AG09309 (cell line): ENCODE results near the gene EFNB3.

ENCODE experiments used
- DNase-seq: peaks from one replicate; pipeline ENCODE4 v3.0.0-alpha.2; 2010; ENCODE audit warnings: low read depth
- H3K4me3 ChIP-seq: 2 replicates; pipeline ENCODE4 v1.5.1; 2011; ENCODE audit warnings: mild to moderate bottlenecking, low read depth, low read length, moderate library complexity; ENCODE audit not compliant: control insufficient read depth
- CTCF ChIP-seq: IDR thresholded peaks from 2 replicates; pipeline ENCODE4 v1.5.1; 2011; ENCODE audit warnings: mild to moderate bottlenecking, low read depth, low read length, inconsistent platforms; ENCODE audit not compliant: insufficient read depth, control insufficient read depth; ENCODE audit errors: missing control alignments

The EFNB3 gene

GRCh38 chr17:7714721-7715594 lies 10.0 kb downstream of the EFNB3 start:
- H3K4me3 ChIP-seq, result no peak overlapping the region
- no peak for DNase-seq
- no peak for TF ChIP-seq CTCF

- peak overlapping the region; percentile 81 for H3K4me3 ChIP-seq
- no peak for DNase-seq
- no peak for TF ChIP-seq CTCF
These were observed 11.2 kb downstream of the EFNB3 start for GRCh38 chr17:7715936-7716886.

GRCh38 chr17:7716901-7717755 lies 12.1 kb downstream of the EFNB3 start, which contains the start of gene DNAH2:
DNAH2 (plus strand) TSS chr17:7717744; CDS start chr17:7719735, 1,991 bp downstream.
- peak; percentile 57 for TF ChIP-seq CTCF
- peak within 1 kb of the TSS; percentile 81 for H3K4me3 ChIP-seq
- DNase-seq, result peak; percentile 52

GRCh38 chr17:7717756-7718350 lies 12.9 kb downstream of the EFNB3 start:
- no peak for TF ChIP-seq CTCF
- no peak for DNase-seq
- peak overlapping the region; percentile 81 for H3K4me3 ChIP-seq

GRCh38 chr17:7719661-7720060 lies 14.7 kb downstream of the EFNB3 start:
- no peak overlapping the region for H3K4me3 ChIP-seq
- no peak for DNase-seq
- TF ChIP-seq CTCF, result no peak
